MV-4-11 (cell line): ENCODE data around the gene GNB3.

Source experiments
- DNase-seq: peaks from one replicate; lab custom pipeline; 2025; lab: John Stamatoyannopoulos, UW

GNB3 gene

DNA sequence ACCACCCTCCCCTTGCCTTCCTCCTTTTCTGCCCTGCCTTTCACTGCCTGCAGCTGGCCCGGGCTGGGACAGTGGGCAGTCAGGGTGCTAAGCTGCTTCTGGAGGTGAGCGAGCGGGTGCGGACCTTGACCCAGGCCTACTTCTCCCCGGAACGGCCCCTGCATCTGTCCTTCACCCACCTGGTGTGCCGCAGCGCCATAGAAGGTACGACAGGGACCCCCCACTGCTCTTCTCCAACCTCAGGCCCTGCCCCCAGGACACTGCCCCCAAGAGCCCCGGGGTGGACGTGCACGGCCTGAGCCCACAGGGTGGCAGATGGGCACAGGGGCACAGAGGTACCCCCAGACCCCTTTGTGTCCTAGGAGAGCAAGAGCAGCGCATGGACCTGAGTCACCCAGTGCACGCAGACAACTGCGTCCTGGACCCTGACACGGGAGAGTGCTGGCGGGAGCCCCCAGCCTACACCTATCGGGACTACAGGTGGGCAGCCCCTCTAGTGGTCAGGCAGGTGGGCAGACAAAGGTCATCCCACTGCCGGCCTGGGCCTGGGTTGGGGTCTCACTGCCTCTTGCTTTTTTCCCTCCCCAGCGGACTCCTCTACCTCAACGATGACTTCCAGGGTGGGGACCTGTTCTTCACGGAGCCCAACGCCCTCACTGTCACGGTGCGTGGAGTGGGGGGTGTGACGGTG lies 3.2 kb upstream of the GNB3 start:
- DNase-seq, result no peak

DNA sequence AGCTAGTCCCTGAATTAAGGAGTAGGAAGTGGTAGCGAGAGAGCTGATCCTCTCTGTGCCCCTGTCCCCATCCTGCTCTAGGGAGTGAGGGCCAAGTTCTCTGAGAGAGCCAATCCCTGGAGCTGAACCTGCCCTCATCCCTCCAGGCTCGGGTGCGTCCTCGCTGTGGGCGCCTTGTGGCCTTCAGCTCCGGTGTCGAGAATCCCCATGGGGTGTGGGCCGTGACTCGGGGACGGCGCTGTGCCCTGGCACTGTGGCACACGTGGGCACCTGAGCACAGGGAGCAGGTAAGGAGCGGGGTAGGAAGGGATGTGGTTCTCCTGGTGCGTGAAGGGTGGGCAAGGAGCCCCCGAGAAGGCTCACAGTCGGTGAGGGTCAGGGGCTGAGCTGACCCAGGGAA lies 1.9 kb upstream of the GNB3 start:
- DNase-seq, result no peak

DNA sequence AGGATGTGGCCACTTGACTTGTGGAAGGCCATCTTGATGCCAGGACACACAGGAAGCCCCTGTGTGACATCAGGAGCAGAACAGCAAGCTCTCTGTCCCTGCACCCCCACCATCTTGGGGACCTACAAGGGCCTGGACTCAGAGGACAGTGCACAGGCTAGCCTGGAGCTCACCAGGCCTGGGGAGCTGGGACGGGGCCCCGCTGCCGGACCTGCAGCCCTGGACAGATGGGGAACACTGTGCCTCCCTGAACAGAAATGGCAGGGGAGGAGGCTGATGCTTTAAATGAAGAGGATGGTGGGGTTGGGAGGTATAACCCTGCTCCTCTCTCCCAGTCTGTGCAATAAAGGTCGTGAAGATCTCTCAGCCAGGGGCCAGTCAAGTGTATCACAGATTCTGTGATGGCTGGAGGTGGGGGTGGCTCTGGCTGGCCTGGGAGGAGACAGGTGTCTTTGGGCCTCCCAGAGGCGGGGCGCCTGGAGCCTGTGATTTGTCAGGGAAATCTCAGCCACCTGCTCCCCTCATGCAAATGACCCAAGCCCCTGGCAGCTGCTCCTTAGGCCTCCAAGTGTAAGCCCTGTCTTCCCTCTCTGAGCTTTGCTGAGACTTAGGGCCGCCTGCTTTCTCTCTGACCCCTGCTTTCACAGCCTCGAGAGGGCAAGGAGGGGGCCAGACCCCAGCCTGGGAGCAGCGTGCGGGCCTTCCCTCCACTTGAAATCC lies 1.1 kb upstream of the GNB3 start:
- DNase-seq, result no peak

DNA sequence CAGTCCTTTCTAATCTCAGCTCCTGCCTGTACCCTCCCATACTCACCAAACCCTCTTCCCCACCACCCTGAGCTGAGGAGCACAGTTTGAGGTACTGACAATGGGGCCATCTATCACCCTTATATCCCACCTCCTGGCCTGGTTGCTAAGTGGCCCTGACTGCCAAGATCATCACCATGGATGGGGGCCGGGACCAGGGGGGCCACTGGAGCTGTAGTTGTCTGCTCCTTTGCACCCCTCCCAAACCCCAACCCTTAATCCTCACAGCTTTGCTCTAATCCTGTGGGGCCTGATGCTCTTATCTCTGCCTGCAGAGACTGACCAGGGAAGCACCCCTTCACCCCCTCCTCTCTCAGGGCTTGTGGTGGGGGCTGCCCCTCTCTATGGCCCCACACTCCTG lies 395 bp upstream of the GNB3 start:
- no peak for DNase-seq

DNA sequence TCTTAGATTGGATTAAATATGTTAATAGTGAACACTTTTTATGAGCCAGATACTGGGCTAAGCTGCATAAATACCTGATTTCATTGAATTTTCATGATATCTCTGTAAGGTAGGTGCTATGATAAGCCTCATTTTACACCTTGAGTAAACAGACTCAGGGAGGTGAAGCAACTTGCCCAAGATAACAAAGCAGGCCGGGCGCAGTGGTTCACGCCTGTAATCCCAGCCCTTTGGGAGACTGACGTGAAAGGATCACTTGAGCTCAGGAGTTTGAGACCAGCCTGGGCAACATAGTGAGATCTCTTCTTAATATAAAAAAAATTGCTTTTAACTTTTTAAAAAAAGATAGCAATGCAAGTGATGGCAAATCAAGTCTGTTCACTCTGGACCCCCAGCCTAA lies 1.4 kb downstream of the GNB3 start:
- no peak for DNase-seq

DNA sequence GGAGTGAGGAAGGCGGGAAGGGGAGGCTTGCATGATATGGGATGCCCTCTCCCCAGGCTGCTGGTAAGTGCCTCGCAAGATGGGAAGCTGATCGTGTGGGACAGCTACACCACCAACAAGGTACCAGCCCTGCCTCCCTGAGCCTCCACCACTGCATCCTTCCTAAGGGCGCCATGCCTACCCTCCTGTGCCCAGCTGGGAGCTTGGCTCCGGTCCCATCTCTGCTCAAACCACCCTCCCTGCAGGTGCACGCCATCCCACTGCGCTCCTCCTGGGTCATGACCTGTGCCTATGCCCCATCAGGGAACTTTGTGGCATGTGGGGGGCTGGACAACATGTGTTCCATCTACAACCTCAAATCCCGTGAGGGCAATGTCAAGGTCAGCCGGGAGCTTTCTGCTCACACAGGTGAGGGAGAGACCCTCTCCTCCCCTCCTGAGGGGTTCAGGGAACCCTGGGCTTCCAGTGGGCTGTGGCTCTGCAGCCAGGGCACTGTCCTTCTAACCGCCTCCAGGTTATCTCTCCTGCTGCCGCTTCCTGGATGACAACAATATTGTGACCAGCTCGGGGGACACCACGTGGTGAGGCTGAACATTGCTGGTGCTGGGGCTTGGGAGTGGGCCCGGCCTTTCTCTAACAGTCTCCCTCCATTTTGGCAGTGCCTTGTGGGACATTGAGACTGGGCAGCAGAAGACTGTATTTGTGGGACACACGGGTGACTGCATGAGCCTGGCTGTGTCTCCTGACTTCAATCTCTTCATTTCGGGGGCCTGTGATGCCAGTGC lies 2.6 kb downstream of the GNB3 start:
- DNase-seq, result peak; percentile 33

DNA sequence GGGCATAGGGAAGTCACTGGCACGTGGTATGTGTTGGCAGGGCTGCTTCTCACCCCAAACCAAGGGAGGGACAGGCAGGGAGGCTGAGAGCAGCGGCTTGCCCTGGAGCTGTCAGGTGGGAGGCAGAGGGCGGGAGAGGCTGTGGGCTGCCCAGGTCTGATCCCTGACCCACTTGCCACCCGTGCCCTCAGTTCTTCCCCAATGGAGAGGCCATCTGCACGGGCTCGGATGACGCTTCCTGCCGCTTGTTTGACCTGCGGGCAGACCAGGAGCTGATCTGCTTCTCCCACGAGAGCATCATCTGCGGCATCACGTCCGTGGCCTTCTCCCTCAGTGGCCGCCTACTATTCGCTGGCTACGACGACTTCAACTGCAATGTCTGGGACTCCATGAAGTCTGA lies 4.7 kb downstream of the GNB3 start:
- no peak for DNase-seq

DNA sequence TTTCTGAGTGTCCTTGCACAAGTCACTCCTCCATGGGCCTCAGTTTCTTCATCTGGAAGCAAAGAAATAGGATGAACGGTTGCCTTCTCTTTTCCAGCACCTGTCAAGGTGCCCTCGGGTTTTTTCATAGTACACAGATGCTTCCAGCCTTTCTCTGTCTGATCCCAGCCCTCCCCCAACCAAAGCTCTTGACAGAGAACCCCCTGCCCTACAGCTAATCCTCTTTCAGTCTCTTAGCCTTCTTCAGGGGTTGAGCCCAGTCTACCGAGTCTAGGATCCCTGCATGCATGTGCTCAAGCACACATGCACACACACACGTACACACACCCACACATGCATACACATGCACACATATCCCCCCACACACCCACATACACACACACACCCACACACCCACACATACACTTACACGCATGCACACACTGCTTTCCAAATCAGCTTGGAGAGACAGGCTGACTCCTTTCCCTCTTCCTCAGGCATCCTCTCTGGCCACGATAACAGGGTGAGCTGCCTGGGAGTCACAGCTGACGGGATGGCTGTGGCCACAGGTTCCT lies 5.7 kb downstream of the GNB3 start:
- no peak for DNase-seq

DNA sequence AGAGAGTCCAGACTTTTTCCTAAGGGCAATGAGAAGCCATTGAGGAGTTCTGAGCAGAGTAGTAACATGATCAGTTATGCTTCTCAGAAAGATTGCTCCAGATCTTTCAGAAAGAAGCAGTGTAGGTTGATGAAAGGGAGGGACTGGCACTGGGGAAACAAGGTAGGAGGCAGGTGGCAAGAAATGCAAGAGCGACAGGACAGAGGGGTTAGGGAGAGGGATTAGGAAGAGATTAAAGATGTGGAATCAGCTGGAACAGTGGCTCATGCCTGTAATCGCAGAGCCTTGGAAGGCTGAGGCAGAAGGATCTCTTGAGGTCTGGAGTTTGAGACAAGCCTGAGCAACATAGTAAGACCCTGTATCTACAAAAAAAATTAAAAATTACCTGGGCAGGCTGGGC lies 7.0 kb downstream of the GNB3 start:
- DNase-seq, result no peak

DNA sequence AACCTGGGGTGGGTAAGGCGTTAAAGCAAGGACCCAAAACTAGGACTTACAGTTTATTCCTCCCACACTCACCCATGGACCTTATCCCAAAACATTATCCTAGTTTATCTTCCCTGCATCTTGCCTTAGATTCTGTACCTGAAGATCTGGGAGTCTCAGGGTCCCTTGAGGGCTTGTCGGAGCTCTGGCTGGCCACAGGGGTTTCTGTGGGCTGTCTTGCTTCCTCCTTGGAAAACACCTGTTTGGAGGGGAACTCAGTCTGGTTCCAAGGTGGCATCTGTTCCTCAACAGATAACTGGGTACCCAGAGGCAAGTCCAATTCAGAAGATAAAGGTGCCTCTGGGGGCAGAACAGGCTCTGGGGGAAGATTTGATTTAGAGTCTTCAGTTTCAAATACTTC lies 8.7 kb downstream of the GNB3 start:
- DNase-seq, result no peak

DNA sequence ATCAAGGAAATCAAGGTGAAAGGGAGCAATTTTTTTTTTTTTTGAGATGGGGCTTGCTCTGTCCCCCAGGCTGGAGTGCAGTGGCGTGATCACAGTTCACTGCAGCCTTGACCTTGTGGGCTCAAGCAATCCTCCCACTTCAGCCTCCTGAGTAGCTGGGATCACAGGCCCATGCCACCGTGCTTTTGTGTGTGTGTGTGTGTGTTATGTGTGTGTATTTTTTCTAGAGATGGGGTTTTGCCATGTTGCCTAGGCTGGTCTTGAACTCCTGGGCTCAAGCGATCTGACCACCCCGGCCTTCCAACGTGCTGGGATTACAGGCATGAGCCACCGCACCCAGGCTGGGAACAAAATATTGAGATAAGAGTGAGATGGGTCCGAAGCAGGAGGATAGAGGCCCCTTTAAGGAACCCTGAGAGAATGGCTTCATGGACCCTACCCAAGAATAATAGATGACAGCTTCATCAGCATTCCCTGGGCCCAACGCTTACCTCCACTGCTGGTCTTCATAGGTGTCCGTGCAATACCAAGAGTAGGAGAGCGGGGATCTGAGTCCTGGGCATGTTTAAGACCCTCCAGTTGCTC lies 9.3 kb downstream of the GNB3 start:
- no peak for DNase-seq

DNA sequence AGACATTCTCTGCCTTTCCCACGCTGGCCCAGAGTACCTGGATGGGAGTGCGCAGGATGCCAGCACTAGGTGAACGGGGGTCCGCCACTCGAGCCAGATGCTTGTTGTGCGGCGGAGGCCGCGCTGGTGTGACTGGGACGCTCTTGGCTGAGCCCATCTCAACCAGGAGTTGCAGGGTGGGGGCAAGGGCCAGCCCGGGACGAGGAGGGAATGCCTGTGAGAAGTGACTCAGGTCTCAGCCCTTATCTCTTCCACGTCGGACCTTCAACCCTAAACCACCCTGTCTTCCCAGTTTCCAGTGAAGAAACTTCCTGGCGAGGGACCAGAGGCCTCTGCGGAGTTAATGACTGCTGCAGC lies 10.0 kb downstream of the GNB3 start:
- no peak for DNase-seq

DNA sequence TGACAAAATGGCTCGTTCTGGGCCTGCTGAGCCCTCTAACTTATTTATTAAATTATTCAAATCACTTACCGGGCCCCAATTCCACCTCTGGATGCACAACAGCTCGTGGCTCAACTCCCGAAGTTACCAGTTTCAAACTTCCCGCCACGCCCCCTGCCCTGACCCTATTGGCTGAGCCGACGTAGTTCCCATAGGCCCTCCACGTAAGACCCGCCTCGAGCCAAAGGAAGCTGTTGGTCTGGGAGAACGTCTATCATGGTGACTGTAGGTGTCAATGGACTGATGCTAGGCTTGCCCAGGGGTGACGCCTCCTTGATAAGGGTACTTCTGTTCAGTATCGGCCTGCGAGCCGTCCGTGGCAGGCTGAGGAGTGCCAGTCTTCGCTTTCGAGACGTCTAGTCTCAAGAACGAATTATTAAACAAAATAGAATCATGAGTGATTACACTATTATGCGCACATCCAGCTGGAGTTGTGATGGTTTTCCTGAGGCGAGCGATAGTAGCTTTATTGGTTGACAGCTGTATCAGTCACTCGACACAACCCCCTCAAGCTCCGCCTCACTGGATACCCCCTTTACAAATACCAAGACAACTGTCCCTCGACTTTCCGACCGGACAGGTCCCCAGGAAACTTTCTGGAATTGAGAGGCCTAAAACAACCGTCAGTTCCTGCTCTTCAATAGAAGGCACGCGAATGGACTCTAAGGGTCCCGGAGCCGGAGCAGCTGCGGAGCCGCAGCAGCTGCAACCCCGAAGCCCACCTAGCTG lies 10.6 kb downstream of the GNB3 start, which contains the start of gene CDCA3:
TSS of gene CDCA3 (minus strand) at position 134 of the 768 bp plus-strand sequence. CDS start 334 bp downstream, outside the sequence.
- DNase-seq, result peak; percentile 99

DNA sequence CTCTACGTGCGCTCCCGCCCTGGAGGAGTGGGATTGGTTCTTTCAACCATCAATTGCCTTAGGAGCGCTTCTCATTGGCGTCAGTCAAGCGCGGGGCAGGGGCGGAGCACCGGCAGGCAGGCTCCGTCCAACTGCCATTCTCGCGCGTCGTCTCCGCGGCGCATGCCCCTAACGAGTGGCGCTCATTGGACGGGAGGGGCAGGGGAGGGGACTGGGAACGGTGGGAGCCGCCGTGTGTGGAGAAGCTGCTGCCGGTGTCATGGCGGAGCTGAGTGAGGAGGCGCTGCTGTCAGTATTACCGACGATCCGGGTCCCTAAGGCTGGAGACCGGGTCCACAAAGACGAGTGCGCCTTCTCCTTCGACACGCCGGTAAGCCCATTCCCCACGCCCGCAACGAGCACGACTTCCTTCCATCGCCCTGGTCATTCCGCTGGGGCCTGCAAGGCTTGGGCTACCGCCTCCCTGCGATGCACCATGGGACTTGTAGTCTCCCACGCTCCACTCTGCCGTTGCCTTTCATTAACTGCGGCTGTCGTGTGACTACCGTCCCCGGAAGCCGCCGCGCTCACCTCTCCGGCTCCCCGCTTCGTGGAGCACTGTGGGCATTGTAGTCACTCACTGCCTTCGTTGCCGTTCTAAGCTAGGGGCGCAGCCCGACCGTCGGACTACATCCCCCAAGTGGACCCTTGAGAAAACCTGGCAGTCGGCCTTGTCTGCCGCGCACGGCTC lies 11.4 kb downstream of the GNB3 start, which contains the start of gene USP5:
TSS of gene USP5 (plus strand) at position 230 of the 730 bp plus-strand sequence. CDS start at position 260, 30 bp downstream.
- peak; percentile 99 for DNase-seq

DNA sequence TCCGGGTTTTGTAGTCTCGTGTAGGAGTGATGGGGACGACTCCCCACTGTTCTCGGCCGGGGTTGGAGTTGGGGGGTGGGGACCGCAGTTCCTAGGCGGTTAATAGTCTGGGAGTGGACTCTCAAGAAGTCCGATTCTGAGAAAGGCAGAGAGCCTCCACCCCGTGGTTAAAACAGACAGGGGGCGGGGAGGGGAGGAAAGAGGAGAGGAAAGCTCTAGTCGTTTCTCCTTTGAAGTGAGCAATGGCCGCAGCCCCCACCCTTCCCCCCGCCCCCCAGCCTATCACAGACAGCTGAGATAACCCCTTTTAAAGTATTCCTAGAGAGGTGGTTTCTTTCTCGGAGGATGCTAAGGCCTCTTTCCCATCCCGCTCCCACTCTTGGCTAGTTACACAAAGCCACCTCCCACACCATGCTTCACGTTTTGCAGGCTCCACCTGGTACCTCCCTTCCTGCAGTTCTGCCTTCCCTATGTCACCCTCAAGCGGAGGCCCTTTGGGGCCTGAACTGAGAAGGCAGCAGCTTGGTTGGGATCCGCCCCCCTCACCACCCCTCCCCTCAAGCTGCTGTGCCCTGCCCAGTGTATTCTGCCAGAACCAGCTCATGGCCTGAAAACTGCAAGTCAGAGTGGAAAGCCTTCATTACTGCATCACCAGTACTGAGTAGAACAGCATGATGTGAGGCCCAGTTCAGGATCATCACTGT lies 12.1 kb downstream of the GNB3 start:
- no peak for DNase-seq

DNA sequence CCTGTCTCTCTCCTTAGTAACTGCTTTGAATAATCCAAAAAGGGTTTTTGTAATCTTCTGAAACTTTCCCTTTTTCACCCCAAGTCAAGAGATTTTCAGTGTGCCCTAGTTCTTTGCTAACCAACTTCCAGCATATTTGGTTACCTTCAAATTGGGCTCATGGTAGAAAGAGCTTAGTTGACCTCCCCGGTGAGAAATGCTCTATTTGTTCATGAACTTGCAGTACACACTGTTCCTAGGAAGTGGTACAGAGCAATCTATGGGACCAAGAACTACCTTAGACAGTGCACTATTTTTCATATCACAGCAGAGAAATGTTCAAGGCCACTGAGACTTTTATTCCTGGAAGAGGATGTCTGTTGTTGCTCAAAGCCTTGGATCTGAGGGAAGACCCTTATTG lies 12.9 kb downstream of the GNB3 start:
- DNase-seq, result no peak

DNA sequence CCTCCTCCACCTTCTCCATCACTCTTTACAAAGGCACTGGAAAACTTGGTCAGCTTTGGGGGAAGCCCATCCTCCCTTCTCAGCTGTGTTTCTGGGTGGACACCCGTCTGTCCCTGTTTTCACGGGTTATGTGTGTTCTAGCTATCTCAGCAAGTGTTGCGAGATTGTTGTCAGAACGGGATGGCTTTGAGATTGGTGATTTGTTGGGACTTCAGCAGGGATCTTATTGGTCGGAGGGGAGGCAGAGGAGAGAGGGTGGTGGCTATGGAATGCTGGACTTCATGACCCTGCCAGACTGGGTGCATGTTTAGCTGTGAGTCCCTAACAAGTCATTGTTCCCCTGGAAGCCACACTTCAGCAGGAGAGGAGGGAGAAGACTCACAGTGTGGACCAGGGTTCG lies 13.3 kb downstream of the GNB3 start:
- DNase-seq, result no peak

DNA sequence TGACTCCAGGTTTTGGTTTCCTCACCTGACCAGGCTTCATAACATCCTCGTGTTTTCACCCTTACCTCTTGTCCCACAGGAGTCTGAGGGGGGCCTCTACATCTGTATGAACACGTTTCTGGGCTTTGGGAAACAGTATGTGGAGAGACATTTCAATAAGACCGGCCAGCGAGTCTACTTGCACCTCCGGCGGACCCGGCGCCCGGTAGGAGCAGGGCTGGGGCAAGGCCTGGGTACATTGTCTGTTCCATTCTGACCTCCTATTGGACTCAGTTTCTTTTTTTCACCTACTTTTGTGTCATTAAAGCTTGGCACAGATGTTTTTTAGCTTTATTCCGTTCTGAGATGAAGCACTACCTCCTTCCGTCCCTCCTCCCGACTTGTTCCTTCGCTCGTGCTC lies 14.6 kb downstream of the GNB3 start:
- DNase-seq, result no peak

DNA sequence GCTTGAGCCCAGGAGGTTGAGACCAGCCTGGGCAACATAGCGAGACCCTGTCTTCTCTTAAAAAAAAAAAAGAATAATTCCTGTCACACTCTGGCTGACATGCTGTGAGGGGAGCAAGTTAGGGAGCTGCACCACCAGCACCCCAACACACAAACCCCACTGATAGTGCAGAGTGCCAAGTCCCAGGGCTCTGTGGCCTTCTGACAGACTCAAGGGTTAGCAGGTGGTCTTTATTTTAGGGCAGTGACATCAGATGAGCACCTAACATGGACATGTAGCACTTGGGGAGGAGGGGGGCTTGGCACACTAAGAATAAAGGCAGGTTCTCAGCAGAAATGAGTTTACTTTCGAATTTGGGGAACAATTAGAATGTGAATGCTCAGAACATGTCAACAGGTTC lies 18.1 kb downstream of the GNB3 start:
- DNase-seq, result no peak

DNA sequence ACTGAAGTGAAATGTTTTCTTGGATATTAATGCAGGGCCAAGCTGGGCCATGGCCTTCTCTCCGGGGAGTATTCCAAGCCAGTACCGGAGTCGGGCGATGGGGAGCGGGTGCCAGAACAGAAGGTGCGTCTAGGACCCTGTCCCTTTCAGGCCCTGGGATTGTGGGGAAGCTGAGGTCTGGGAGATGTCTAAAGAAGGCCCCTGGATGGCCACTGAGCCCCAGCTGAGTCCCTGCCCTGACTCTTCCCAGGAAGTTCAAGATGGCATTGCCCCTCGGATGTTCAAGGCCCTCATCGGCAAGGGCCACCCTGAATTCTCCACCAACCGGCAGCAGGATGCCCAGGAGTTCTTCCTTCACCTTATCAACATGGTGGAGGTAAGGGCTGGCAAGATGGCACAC lies 19.4 kb downstream of the GNB3 start:
- DNase-seq, result no peak
